GM12878 (cell line): Measurements from ENCODE around the gene DYNLT4. TPM values are rescaled to one million over a fixed set of nuclear protein-coding genes. Genes with fewer than 3 reads are reported as not detected.

Experiments used
- ATAC-seq: fragments of 200-7000 bp; cut with Tn5 transposase; 3 replicates; pipeline ENCODE4 v1.9.1; 2020; ENCODE audit warnings: mild to moderate bottlenecking, moderate library complexity
- BruUV-seq: library from RNA; stranded (reverse); fragments of 400-500 nt; replicated peaks from 2 replicates; lab custom pipeline; 2021; lab: Mats Ljungman, UMichigan
- CTCF ChIA-PET: fragments of 300-600 bp; sonication (Branson Sonifier 250); formaldehyde crosslinking; extraction: SDS; loops from one replicate; lab custom pipeline; 2021; ENCODE audit warnings: inconsistent platforms; lab: Yijun Ruan, JAX
- POLR2A ChIA-PET: fragments of 350-600 bp; formaldehyde crosslinking; extraction: SDS; loops from one replicate; lab custom pipeline; 2021; ENCODE audit warnings: inconsistent platforms; lab: Charles Lee
- RAD21 ChIA-PET: fragments of 300-600 bp; sonication (Branson Sonifier 250); formaldehyde crosslinking; loops from one replicate; lab custom pipeline; 2023; ENCODE audit warnings: antibody characterized with exemption; ENCODE audit not compliant: unreplicated experiment; lab: Charles Lee
- SMC1A ChIA-PET: fragments of 300-600 bp; sonication (Branson Sonifier 250); formaldehyde crosslinking; loops from one replicate; lab custom pipeline; 2023; ENCODE audit not compliant: unreplicated experiment, uncharacterized antibody; lab: Charles Lee
- DNase-seq: peaks from one replicate; pipeline ENCODE4 v3.0.0-alpha.2; 2011; ENCODE audit warnings: low read depth, low spot score
- FAIRE-seq: peaks from 3 replicates; lab custom pipeline; 2011; peaks lifted over from hg19 to GRCh38; lab: Jason Lieb, UNC
- H2AFZ ChIP-seq: 2 replicates; pipeline ENCODE4 v1.6.0; 2011; ENCODE audit warnings: low read depth, low read length, control low read depth; ENCODE audit not compliant: control insufficient read depth
- H3K27ac ChIP-seq: 2 replicates; pipeline ENCODE4 v1.5.1; 2011; ENCODE audit warnings: control low read depth; ENCODE audit not compliant: control insufficient read depth, insufficient read depth
- H3K27me3 ChIP-seq, 2 experiments: replicated peaks in 1 of 2; 2 replicates each; pipeline versions ENCODE4 v1.6.0 to v1.6.1; 2011; ENCODE audit warnings: low read length in 1 of 2; ENCODE audit not compliant: control insufficient read depth in 2 of 2, insufficient read depth in 2 of 2
- H3K36me3 ChIP-seq, 2 experiments: 2 replicates each; pipeline ENCODE4 v1.5.1; 2011; ENCODE audit warnings: low read length in 1 of 2; ENCODE audit not compliant: control insufficient read depth in 2 of 2, insufficient read depth in 2 of 2
- H3K4me1 ChIP-seq: 2 replicates; pipeline ENCODE4 v1.6.1; 2011; ENCODE audit warnings: mild to moderate bottlenecking, low read length, moderate library complexity, mixed read lengths; ENCODE audit not compliant: control insufficient read depth, insufficient read depth
- H3K4me2 ChIP-seq: 2 replicates; pipeline ENCODE4 v1.6.0; 2011; ENCODE audit warnings: control low read depth; ENCODE audit not compliant: control insufficient read depth, insufficient read depth
- H3K4me3 ChIP-seq: fragments of 200-600 bp; sonication (generic); 2 replicates; pipeline ENCODE4 v1.5.1; 2016
- H3K79me2 ChIP-seq: 2 replicates; pipeline ENCODE4 v1.6.0; 2011; ENCODE audit warnings: low read length; ENCODE audit not compliant: control insufficient read depth, insufficient read depth
- H3K9ac ChIP-seq: 2 replicates; pipeline ENCODE4 v1.8.0; 2011; ENCODE audit warnings: low read length, control low read depth, mixed read lengths; ENCODE audit not compliant: control insufficient read depth, insufficient read depth
- H3K9me3 ChIP-seq: replicated peaks from 3 replicates; pipeline ENCODE4 v1.5.1; 2011; ENCODE audit warnings: mild to moderate bottlenecking, low read length; ENCODE audit not compliant: control insufficient read depth, insufficient read depth
- H4K20me1 ChIP-seq: 2 replicates; pipeline ENCODE4 v1.6.0; 2011; ENCODE audit not compliant: control insufficient read depth, insufficient read depth
- NR2F1 ChIP-seq: fragments of 450-650 bp; conservative IDR thresholded peaks from 2 replicates; pipeline ENCODE4 v1.6.1; 2017; ENCODE audit warnings: mild to moderate bottlenecking
- POLR2A ChIP-seq: IDR thresholded peaks from 2 replicates; pipeline ENCODE4 v1.6.1; 2011; ENCODE audit warnings: low read depth, mild to moderate bottlenecking, low read length
- POLR2AphosphoS5 ChIP-seq: IDR thresholded peaks from 2 replicates; pipeline ENCODE4 v1.6.1; 2011; ENCODE audit warnings: mild to moderate bottlenecking, low read length, inconsistent platforms
- TAF1 ChIP-seq: IDR thresholded peaks from 2 replicates; pipeline ENCODE4 v1.6.1; 2011; ENCODE audit warnings: mild to moderate bottlenecking, low read depth, low read length, borderline replicate concordance
- YBX1 ChIP-seq: fragments of 450-650 bp; IDR thresholded peaks from 2 replicates; pipeline ENCODE4 v1.6.1; 2016; ENCODE audit warnings: antibody characterized with exemption
- ZBED1 ChIP-seq: IDR thresholded peaks from 2 replicates; pipeline ENCODE4 v1.6.1; 2016; ENCODE audit warnings: borderline replicate concordance
- WGBS: methylation state at CpG from one replicate; pipeline ENCODE4 v1.1.6; 2016; ENCODE audit warnings: low lambda C conversion rate; ENCODE audit not compliant: insufficient replicate concordance, insufficient coverage; ENCODE audit errors: missing lambda C conversion rate; 5-methylcytosine and 5-hydroxymethylcytosine counted together
- in situ Hi-C: fragments of 300-500 bp; cut with MboI; formaldehyde crosslinking; loops from 9 replicates; pipeline ENCODE4 v1.14.3; 2018; ENCODE audit warnings: mixed read lengths
- intact Hi-C: fragments of 100-400 bp; cut with micrococcal nuclease; formaldehyde crosslinking; loops from one replicate; pipeline ENCODE4 v1.14.2; 2022; ENCODE audit not compliant: unreplicated experiment
- polyA plus RNA-seq, 11 experiments: library from polyadenylated mRNA; depleted of rRNA in 4 of 11; unstranded in 6 of 11; stranded (reverse) in 5 of 11; fragments of >200 nt; fragmentation: Nextera tagmentation in 4 of 11; fragmentation: Illumina TruSeq in 1 of 11; extraction: Ambion mirVana in 4 of 11; extraction: Trizol in 1 of 11; gene quantifications; 1 replicate in 1 of 11; 2 replicates in 10 of 11; pipeline versions ENCODE4 v1.2.1 to v1.2.3, GENCODE V29; 2011 to 2016; ENCODE audit warnings: inconsistent platforms in 2 of 11, missing spikeins in 2 of 11, low read depth in 1 of 11
- total RNA-seq, 4 experiments: library from RNA; depleted of rRNA in 3 of 4; stranded (reverse); fragments of >200 nt in 3 of 4; fragmentation: Illumina TruSeq in 1 of 4; extraction: Trizol in 1 of 4; gene quantifications; 2 replicates each; pipeline versions ENCODE4 v1.2.1 to v1.2.3, GENCODE V29; 2013 to 2021
- TF ChIP-seq, protein P1 (sequence below): fragments of 450-650 bp; IDR thresholded peaks from 2 replicates; pipeline ENCODE4 v1.6.1; 2017; ENCODE audit warnings: antibody characterized with exemption, mild to moderate bottlenecking, moderate library complexity

Gene DYNLT4
- total and polyA plus RNA-seq, 10 of the 15 experiments (the other 5 are each of a cell fraction or from before 2014, with no cell fraction given): 0.23 to 0.28 TPM; not detected in 8

DNA sequence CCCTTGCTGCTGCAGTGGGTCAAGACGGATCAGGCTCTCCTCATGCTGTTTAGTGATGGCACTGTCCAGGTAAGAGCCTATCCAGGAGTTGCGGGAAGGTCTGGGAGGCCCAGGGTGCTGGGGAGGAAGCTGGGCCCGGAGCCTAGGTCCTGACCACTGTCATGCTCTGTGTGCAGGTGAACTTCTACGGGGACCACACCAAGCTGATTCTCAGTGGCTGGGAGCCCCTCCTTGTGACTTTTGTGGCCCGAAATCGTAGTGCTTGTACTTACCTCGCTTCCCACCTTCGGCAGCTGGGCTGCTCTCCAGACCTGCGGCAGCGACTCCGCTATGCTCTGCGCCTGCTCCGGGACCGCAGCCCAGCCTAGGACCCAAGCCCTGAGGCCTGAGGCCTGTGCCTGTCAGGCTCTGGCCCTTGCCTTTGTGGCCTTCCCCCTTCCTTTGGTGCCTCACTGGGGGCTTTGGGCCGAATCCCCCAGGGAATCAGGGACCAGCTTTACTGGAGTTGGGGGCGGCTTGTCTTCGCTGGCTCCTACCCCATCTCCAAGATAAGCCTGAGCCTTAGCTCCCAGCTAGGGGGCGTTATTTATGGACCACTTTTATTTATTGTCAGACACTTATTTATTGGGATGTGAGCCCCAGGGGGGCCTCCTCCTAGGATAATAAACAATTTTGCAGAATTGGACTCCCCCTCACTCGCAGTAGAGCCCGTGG, 1.7 kb downstream of the DYNLT4 start:
- no peak for FAIRE-seq
- ChIA-PET POLR2A (interaction anchor here (0.6 to 1.4 kb wide), 2 partner anchors 8 to 456 kb away, joined by 3 to 4 read pairs; no protein-coding TSS in a partner anchor), RAD21 (no interaction called here), CTCF (interaction anchor here (0.9 kb wide), 1 partner anchor 13 kb away, joined by 3 read pairs; no protein-coding TSS in a partner anchor), SMC1A (interaction anchor here (0.6 to 0.7 kb wide), 2 partner anchors 268 to 495 kb away, joined by 3 to 4 read pairs; no protein-coding TSS in a partner anchor)
- Histone ChIP-seq H3K79me2 (peaks cover 17% of the 10 kb centered on the region), H3K27me3 (no peaks in the 10 kb centered on the region), H3K4me3 (no peak overlapping the region), H3K4me1 (peaks cover 55% of the 10 kb centered on the region), H2AFZ (no peak overlapping the region), H3K9ac (no peak overlapping the region), H3K27ac (no peak overlapping the region), H3K36me3 (peaks cover 6 to 9% of the 10 kb centered on the region in 2 experiments), H3K9me3 (no peaks in the 10 kb centered on the region), H3K4me2 (no peak overlapping the region), H4K20me1 (no peaks in the 10 kb centered on the region)
- intact Hi-C loops: no loop called here
- WGBS: 91% methylated on average over 20 of the region's 20 CpGs
- no peak for ATAC-seq
- no peak for TF ChIP-seq TAF1
- 0 out of 2 replicates have a peak, but pooled peaks have one; percentile 1 for TF ChIP-seq POLR2A
- TF ChIP-seq POLR2AphosphoS5: peak; percentile 57; the same call in 1 of the 2 replicates
- no peak for TF ChIP-seq NR2F1
- TF ChIP-seq ZBED1: no peak
- BruUV-seq: no TSS peak
- in situ Hi-C loops: loop anchor here (5.0 kb wide), 1 partner anchor 73 kb away; the partner anchor contains the start of gene RNU5D-1
- DNase-seq: no peak

DNA sequence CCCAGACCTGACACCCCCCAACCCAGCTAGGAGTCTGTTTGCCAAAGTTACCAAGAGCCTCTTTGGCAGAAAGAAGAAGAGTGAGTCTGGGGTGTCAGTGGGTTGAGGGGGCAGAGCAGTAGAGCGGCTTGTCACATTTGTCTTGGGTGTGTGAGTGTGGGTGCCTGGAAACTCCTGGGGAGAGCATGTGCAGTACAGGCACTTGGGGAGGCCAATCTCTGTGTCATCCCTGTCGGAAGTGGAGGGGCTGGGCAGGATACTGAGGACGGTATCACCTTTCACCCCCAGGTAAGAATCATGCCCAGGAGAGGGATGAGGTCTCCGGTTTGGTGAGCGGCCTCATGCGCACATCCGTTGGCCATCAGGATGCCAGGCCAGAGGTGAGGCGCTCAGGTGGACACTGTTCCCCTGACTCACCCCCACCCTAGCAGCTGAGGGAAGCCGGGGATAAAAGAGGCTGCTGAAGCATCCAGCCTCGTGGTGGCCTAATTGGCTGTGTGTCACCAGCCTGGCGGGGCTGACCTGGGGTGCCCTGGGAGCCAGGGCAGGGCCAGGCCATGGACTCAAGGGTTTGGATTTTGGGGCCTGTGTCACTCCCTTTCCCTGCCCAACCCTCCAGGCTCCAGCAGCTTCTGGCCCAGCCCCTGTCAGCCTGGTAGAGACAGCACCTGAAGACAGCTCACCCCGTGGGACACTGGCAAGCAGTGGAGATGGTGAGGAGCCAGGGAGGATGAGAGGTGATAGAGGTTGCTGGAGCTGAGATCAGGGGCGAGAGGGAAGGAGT, 3.6 kb downstream of the DYNLT4 start:
- Histone ChIP-seq H3K79me2 (peaks cover 21% of the 10 kb centered on the region), H3K4me2 (no peak overlapping the region; the same call in 1 of the 2 replicates), H3K4me1 (peaks cover 36% of the 10 kb centered on the region), H3K9me3 (no peaks in the 10 kb centered on the region), H3K27ac (no peak overlapping the region), H3K27me3 (no peaks in the 10 kb centered on the region), H3K36me3 (peaks cover 6 to 9% of the 10 kb centered on the region in 2 experiments), H4K20me1 (no peaks in the 10 kb centered on the region)
- 92% methylated on average over 13 of the region's 13 CpGs for WGBS
- ATAC-seq (no peak), FAIRE-seq (no peak)
- SMC1A ChIA-PET: no interaction called here
- intact Hi-C loops: no loop called here
- no TSS peak for BruUV-seq
- RAD21 ChIA-PET: no interaction called here
- TF ChIP-seq POLR2AphosphoS5 (0 out of 2 replicates have a peak, but pooled peaks have one; percentile 23), YBX1 (no peak)
- TF ChIP-seq, protein P1, sequence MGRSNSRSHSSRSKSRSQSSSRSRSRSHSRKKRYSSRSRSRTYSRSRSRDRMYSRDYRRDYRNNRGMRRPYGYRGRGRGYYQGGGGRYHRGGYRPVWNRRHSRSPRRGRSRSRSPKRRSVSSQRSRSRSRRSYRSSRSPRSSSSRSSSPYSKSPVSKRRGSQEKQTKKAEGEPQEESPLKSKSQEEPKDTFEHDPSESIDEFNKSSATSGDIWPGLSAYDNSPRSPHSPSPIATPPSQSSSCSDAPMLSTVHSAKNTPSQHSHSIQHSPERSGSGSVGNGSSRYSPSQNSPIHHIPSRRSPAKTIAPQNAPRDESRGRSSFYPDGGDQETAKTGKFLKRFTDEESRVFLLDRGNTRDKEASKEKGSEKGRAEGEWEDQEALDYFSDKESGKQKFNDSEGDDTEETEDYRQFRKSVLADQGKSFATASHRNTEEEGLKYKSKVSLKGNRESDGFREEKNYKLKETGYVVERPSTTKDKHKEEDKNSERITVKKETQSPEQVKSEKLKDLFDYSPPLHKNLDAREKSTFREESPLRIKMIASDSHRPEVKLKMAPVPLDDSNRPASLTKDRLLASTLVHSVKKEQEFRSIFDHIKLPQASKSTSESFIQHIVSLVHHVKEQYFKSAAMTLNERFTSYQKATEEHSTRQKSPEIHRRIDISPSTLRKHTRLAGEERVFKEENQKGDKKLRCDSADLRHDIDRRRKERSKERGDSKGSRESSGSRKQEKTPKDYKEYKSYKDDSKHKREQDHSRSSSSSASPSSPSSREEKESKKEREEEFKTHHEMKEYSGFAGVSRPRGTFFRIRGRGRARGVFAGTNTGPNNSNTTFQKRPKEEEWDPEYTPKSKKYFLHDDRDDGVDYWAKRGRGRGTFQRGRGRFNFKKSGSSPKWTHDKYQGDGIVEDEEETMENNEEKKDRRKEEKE: no peak
- TF ChIP-seq, all 136 proteins: peak for 1
- in situ Hi-C loops: no loop called here
- H3K4me3 ChIP-seq: no peak overlapping the region
- ChIA-PET POLR2A (interaction anchor here (0.6 to 1.3 kb wide), 4 partner anchors 10 to 82 kb away, joined by 3 to 4 read pairs (median 4); no protein-coding TSS in a partner anchor), CTCF (no interaction called here)
- no peak overlapping the region for H2AFZ ChIP-seq
- no peak for DNase-seq
- no peak overlapping the region for H3K9ac ChIP-seq
